ENCODE measurements around the gene MMD2.

Gene MMD2

DNA sequence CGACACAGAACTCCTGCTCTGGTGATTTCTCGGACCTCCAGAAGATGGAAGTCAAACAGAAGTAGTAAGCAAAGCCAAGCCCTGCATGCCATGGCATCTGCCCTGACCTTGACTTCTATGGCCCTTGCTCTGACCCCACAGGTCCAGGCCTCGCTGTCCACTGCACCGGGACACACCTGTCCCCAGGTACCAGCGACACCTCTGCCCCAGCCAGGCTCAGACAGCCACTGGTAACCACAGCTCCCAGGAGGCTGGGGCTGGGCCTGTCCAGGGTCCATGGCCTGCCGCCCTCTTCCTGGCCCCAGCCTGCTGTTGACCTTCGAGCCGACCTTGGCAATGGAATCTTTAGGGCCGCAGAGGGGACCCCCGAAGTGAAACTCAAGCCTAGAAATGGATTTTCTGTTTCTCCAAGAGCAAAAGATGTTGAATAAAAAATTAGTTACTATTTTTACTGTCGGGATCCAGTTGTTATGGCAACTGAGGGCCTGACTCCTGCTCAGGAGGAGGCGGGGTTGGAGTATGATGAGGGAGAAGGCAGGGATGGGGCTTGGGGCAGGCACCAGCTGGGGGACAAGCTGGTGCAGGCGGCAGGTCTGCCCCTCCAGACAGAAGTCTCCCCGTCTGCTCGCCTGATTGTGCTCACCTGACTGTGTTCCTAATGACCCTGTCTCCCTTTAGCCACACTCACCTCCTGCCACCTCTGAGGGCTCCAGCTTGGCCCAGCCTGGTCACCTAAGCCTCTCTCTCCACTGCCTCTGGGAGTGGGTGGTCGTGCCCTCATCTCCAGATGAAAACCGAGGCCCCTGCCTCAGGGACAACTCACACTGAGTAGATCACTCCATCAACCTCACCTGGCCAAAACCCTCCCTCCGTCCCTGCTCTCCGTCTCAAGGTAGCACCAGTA, 4.1 kb upstream of the MMD2 start:
- no peak overlapping the region for H3K4me3 ChIP-seq (ENCODE audit: low read length, poor library complexity, severe bottlenecking)
- no peak overlapping the region for H3K4me2 ChIP-seq (ENCODE audit: low read depth, low read length, poor library complexity, severe bottlenecking)
- no peaks in the 10 kb centered on the region for H3K79me2 ChIP-seq (ENCODE audit: insufficient read depth, low read length)
- H3K36me3 ChIP-seq (ENCODE audit: insufficient read depth, low read length) = no peaks in the 10 kb centered on the region
- H3K27me3 ChIP-seq (ENCODE audit: insufficient read depth, low read length, poor library complexity, severe bottlenecking) = no peaks in the 10 kb centered on the region
- H3K9me3 ChIP-seq (ENCODE audit: insufficient read depth, low read depth, low read length) = no peaks in the 10 kb centered on the region
- no peak overlapping the region for H2AFZ ChIP-seq (ENCODE audit: low read length)
- no peaks in the 10 kb centered on the region for H4K20me1 ChIP-seq (ENCODE audit: insufficient read depth, low read length, poor library complexity, severe bottlenecking)
- H3K9ac ChIP-seq (ENCODE audit: low read depth, low read length, poor library complexity, severe bottlenecking) = no peak overlapping the region
- no peaks in the 10 kb centered on the region for H3K4me1 ChIP-seq (ENCODE audit: insufficient read depth, low read length, poor library complexity, severe bottlenecking)
- H3K9me2 ChIP-seq (replicated peaks; ENCODE audit: low read depth, low read length) = no peaks in the 10 kb centered on the region
- H3F3A ChIP-seq (ENCODE audit: low read depth) = no peaks in the 10 kb centered on the region
- no peak for TF ChIP-seq CTCF (conservative IDR thresholded peaks at IDR 0.05; ENCODE audit: low read length)
- TF ChIP-seq EZH2phosphoT487 (IDR thresholded peaks at IDR 0.05; ENCODE audit: borderline replicate concordance) = no peak

DNA sequence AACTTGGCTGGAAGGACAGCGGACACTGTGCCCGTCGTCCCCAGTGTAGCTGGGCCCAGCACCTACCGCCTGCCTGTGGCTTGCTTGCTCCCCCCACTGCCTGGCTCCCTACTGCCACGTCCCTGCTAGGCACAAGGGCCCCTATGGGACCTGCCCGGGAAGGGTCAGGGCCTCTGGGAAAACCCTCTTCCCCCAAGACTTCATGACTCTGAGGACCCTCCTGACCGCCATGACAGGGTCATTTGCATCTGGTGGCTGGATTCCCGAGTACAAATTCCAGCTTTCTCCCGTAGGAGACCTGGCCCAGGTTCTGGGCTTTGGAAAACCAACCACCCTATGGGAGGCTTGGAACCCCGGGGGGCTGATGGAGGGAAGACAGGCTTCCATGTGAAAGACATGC, 1.4 kb upstream of the MMD2 start:
- Histone ChIP-seq H3K9me2 (replicated peaks; ENCODE audit: low read depth, low read length) (no peaks in the 10 kb centered on the region), H3K27me3 (ENCODE audit: insufficient read depth, low read length, poor library complexity, severe bottlenecking) (no peaks in the 10 kb centered on the region), H3K79me2 (ENCODE audit: insufficient read depth, low read length) (no peaks in the 10 kb centered on the region), H3K36me3 (ENCODE audit: insufficient read depth, low read length) (no peaks in the 10 kb centered on the region), H3F3A (ENCODE audit: low read depth) (no peaks in the 10 kb centered on the region), H2AFZ (ENCODE audit: low read length) (no peak overlapping the region), H3K9ac (ENCODE audit: low read depth, low read length, poor library complexity, severe bottlenecking) (no peak overlapping the region), H3K4me2 (ENCODE audit: low read depth, low read length, poor library complexity, severe bottlenecking) (no peak overlapping the region), H3K4me3 (ENCODE audit: low read length, poor library complexity, severe bottlenecking) (no peak overlapping the region), H4K20me1 (ENCODE audit: insufficient read depth, low read length, poor library complexity, severe bottlenecking) (no peaks in the 10 kb centered on the region), H3K4me1 (ENCODE audit: insufficient read depth, low read length, poor library complexity, severe bottlenecking) (no peaks in the 10 kb centered on the region), H3K9me3 (ENCODE audit: insufficient read depth, low read depth, low read length) (no peaks in the 10 kb centered on the region)
- TF ChIP-seq CTCF (conservative IDR thresholded peaks at IDR 0.05; ENCODE audit: low read length) = no peak
- no peak for TF ChIP-seq EZH2phosphoT487 (IDR thresholded peaks at IDR 0.05; ENCODE audit: borderline replicate concordance)

GRCh38 chr7:4959893-4960292, 906 bp upstream of the MMD2 start:
- no peak overlapping the region for H2AFZ ChIP-seq (ENCODE audit: low read length)
- no peaks in the 10 kb centered on the region for H3K9me3 ChIP-seq (ENCODE audit: insufficient read depth, low read depth, low read length)
- no peaks in the 10 kb centered on the region for H3K79me2 ChIP-seq (ENCODE audit: insufficient read depth, low read length)
- H3K36me3 ChIP-seq (ENCODE audit: insufficient read depth, low read length) = no peaks in the 10 kb centered on the region
- H3F3A ChIP-seq (ENCODE audit: low read depth) = no peaks in the 10 kb centered on the region
- no peak overlapping the region for H3K9ac ChIP-seq (ENCODE audit: low read depth, low read length, poor library complexity, severe bottlenecking)
- TF ChIP-seq CTCF (conservative IDR thresholded peaks at IDR 0.05; ENCODE audit: low read length) = no peak
- TF ChIP-seq EZH2phosphoT487 (IDR thresholded peaks at IDR 0.05; ENCODE audit: borderline replicate concordance) = no peak
- no peak overlapping the region for H3K4me2 ChIP-seq (ENCODE audit: low read depth, low read length, poor library complexity, severe bottlenecking)
- H3K9me2 ChIP-seq (replicated peaks; ENCODE audit: low read depth, low read length) = no peaks in the 10 kb centered on the region
- H3K27me3 ChIP-seq (ENCODE audit: insufficient read depth, low read length, poor library complexity, severe bottlenecking) = no peaks in the 10 kb centered on the region
- no peak overlapping the region for H3K4me3 ChIP-seq (ENCODE audit: low read length, poor library complexity, severe bottlenecking)
- H3K4me1 ChIP-seq (ENCODE audit: insufficient read depth, low read length, poor library complexity, severe bottlenecking) = no peaks in the 10 kb centered on the region
- no peaks in the 10 kb centered on the region for H4K20me1 ChIP-seq (ENCODE audit: insufficient read depth, low read length, poor library complexity, severe bottlenecking)

All from Loucy (cell line).